HG02973 (cell line): ENCODE measurements around the gene FLNA.

Experiments
- ATAC-seq: cut with Tn5 transposase; IDR thresholded peaks from one replicate; pipeline ENCODE4 v1.9.1; 2021; ENCODE audit warnings: moderate library complexity; ENCODE audit not compliant: unreplicated experiment

Gene FLNA

DNA sequence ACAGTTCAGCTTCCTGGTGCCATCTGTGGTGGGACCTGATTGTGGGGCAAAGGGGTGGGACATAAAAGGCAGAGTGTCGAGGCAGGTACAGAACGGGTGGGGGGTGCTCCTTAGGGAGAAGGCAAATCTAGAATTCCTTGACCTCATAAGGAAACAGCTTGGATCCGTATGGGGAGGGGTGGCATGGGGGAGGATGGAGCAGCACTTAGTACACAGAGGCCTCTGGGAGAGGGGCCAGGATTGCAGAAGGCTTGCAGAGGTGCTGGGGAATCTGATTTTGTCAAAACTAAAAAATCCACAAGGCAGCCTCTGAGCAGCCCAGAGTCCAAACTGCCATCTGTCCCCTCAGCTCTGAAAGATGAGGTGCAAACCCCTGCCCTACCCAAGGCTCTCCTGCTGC lies 2.3 kb upstream of the FLNA start:
- no peak for ATAC-seq

DNA sequence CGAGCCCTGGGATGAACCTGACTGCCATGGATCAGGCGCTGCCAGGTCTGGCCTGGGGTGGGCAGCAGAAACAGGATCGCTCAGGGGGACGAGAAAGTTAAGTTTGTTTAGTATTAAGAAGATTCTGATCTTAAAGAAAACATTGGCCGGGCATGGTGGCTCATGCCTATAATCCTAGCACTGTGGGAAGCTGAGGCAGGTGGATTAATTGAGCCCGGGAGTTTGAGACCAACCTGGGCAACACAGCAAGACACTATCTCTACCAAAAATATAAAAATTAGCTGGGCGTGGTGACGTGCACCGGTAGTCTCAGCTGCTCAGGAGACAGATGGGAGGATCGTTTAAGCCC lies 696 bp upstream of the FLNA start:
- ATAC-seq = no peak

DNA sequence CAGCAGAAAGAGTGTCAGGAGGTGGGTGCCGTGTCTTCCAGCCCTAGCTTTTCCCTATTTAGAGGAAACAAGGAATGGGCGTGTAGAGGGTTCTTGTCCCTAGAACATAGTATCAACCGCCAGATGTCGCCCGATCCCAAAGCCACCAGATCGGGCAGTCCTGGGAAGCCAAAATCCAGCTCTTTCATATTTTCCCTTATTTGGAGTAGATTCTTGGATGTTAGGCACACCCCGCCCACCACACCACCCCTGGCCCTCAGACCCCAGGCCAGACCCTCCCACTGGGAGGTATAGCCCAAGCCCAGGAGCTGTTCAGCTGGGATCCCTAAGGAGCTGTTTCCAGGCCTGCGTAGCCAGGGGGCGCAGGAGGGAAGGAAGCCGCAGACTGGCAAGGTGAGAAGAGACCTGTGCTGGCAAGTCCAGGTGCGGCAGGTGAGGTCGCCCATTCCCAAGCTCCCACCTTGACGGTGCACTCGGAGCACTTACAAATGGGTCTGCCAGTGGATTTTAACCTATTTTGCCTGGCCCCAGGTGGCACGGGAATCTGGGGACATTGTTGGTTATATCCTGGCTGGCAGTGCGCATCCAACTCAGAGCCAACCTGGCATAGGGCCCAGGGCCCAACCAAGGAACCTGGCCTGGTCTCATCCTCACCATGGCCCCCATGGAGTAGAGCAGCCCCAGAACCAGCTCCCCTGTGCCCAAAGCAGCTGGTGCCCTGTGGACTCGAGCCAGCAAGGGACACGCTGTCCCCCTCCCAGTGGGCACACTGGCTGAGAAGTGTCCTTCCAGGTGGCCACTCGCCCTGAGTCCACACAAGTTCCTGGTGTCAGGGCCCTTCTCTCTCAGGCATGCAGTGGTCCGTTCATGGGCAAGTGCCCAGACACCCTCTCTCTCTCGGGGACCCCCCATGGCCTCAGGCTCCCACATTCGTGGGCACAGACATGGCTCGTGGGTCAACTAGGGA lies 811 bp downstream of the FLNA start:
- no peak for ATAC-seq

DNA sequence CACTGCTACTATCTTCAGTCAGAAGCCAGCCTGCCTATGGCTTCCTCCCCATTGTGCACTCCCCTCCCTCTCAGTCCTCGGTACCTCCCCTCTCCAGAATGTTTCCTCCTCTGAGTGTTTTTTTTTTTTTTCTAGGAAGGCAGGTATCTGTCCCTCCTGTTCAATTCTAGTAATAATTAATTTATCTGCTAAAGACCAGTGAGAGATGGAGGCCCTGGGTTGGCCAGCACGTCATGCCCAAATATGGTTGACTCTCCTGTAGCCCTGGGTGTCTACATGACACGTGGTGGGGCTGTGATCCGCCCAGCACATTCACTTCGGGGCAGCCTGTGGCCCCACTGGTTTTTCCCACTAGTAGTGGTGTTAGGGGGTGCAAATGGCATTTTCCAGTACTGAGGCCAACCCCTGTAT lies 1.8 kb downstream of the FLNA start:
- no peak for ATAC-seq

DNA sequence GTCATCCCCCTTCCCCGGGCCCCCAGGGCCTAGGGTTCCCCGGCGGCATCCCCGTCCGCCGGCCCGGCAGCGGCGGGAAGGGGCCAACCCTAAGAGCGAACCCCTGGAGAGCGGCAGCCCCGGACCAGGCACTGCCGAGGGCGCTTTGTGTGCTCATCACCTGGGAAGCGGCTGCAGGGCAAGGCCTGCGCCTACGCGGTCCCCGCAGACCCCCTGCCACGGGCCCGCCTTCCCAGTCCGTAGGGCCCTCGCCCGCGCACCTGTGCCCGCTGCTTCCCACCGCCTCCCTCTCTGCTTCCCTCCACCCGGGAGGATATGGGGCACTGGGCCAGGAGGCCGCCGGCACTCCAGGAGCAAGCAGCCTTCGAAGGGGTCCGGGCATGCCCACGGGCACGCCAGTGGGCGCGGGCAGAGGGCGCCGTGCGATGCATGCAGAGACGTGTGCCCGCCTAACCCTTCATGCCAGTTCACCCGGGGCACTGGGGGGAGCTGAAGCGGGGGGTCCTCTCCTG lies 2.6 kb downstream of the FLNA start:
- no peak for ATAC-seq

GRCh38 chrX:154371017-154371788 lies 3.2 kb downstream of the FLNA start:
- peak; percentile 49 for ATAC-seq

GRCh38 chrX:154370300-154371016 lies 4.0 kb downstream of the FLNA start:
- ATAC-seq = no peak

- no peak for ATAC-seq
Observed at GRCh38 chrX:154369449-154370299, 4.8 kb downstream of the FLNA start.

DNA sequence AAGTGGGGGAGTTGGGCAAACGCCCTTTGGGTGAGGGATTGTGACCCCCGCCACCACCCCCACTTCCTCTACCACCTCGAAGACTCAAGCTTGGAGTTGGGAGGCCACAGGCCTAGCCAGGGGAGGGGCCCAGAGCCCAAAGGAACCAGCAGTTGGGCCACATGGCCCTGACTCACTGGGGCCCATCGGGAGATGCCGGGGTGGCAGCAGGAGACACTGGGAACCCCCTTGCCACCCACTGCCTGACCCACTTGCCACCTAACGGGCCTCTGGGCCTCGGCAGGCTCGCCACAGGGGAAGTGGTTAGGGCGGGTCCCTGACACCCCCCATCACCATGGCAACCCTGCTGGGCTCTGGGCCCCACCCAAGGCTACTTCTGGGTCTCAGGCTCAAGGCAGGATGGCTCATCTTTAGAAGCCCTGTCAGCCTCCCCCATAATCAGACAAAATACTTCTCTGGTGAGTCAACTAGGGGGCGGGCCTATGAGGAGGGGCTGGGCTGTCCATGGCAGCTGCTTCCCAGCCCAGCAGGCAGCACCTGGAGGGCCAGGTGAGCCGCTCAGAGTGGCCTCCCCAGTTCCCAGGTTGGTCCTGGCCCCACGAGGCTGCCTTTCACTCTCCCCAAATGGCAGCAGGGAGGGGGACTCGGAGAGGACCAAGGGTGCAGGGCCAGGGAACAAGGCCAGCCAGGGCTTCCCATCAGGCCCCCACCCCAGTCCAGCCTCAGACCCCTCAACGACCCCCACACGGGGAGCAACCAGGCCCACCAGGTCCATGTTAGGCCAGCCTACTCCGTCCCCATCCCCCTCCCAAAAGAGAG lies 5.6 kb downstream of the FLNA start:
- no peak for ATAC-seq

DNA sequence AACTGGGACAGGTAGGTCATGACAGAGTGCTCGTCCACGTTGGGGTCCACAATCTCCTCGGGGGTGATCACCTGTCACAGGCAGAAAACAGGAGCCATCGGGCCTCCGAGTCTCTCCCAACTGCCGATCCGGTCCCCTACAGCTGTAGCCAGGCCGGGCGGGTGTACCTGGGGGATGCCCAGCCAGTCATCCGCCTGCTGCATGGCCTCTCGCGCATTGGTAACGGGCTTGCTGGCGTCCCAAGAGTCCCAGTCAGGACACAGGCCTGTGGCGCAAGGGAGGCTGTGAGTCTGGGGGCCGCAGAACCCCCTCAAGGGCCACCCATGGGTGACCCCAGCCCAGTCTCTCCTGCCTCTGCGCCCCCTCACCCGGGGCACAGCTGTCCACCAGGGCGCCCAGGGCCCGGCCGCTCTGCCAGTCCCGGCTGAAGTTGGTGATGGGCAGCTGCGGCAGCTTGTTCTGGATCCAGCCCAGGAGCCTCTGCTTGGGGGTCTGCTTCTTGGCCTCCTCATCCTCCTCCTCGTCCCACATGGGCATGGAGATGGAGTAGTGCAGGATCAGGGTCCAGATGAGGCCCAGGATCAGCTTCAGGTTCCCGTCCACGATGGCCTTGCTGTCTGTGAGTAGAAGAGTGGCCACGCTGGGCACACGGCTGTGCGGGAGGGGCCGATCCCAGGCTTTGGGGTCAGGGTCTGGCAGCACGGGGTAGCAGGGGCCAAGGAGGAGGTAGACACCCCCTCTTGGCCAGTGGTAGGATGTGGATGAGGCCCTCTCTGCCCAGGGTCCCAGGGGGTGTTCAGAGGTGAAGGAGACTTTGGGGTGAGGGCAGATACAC lies 6.7 kb downstream of the FLNA start:
- ATAC-seq = no peak

DNA sequence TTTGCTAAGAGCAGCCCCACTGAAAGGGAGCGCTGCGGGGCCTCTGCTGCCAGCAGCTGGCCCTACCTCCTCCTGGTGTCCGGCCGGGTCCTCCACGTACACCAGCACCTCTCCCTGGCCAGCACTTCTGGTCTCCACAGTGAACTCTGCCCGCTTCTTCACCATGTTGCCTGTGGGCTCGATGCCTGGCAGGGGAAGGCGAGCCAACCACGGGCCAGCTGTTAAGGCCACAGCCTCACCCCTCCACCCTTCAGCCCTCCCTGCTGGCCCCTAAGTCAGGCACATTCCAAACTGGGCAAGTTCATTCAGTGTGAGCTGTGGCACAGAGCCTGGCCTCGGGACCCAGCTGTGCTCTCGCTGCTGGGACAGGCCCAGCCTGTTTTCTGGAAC lies 7.8 kb downstream of the FLNA start:
- no peak for ATAC-seq

GRCh38 chrX:154365997-154366665 lies 8.3 kb downstream of the FLNA start:
- ATAC-seq = no peak

DNA sequence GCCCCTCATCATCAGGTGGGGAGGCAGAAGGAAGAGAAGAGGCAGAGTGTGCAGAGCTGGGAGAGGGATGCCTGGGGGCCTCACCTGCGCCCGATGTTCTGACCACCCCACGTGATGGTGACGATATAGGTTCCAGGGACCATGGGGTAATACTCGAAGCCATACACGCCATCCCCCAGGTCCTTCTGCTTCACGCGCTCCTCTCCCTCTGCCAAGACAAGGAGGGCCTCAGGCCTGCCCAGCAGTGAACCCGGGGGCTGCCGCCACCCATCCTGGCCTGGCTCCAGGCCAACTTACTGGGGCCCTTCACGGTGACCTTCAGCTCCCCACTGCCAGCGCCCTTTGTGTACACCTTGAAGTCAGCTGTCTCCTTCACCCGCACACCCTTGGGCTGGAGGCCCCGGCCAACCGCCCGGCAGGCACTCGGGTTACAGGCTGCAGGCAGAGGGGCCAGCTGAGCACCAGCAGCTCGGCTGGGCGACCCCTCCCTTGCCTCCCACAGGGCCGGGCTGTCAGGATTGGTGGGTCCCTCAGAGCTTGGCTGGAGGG lies 9.3 kb downstream of the FLNA start:
- ATAC-seq = no peak

DNA sequence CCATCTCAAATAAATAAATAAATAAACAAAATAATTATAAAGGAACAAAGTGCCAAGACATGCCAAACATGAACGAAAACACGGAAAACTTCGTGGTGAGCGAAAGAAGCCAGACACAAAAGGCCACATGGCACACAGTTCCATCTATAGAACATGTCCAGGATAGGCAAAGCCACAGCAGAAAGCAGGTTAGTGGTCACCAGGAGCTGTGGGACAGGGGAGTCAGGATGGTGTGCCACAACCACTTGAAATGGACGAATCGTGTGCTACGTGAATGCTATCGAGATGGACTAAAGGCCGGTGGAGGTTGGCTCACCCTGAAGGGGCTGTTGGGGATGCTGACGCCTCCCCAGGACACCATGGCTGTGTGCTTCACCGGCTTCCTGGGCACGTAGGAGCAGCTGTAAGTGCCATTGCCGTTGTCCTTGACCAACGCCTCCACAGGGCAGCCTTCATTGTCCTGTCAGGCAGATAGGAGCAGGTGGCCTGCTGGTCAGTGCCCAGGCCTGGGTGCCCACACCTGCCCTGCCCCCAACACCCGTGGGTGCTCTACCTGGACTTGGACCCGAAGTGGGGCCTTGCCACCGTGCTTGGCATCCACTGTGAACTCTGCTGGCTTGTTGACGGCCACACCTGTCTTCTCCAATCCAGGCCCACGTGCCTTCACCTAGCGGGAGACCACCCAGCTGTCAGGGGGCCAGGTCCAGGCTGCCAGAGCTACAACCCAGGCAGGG lies 10.6 kb downstream of the FLNA start:
- ATAC-seq = no peak

- no peak for ATAC-seq
Observed at GRCh38 chrX:154362085-154362742, 12.2 kb downstream of the FLNA start.

- ATAC-seq = no peak
Observed at GRCh38 chrX:154360155-154360713, 14.2 kb downstream of the FLNA start.
